T-cell (primary cell): ENCODE data around the gene SIRT5. TPM values are rescaled to one million over a fixed set of nuclear protein-coding genes. Genes with fewer than 3 reads are reported as not detected.

ENCODE experiments used
- ATAC-seq, 4 experiments: fragments of 200-7000 bp in 3 of 4; fragments of 150-1000 bp in 1 of 4; cut with Tn5 transposase; replicated peaks in 1 of 4; 1 replicate in 3 of 4; 2 replicates in 1 of 4; pipeline ENCODE4 v1.10.0; 2021; ENCODE audit warnings: moderate library complexity in 3 of 4, mild to moderate bottlenecking in 2 of 4, moderate number of reproducible peaks in 1 of 4
- CTCF ChIA-PET, 2 donors: fragments of 300-600 bp; sonication (Branson Sonifier 250); formaldehyde crosslinking; loops; one replicate each; lab custom pipeline; 2022; ENCODE audit warnings: antibody characterized with exemption in 2 of 2; lab: Charles Lee
- POLR2A ChIA-PET, 2 donors: fragments of 300-600 bp; sonication (Branson Sonifier 250); formaldehyde crosslinking; loops; one replicate each; lab custom pipeline; 2022; ENCODE audit warnings: antibody characterized with exemption in 2 of 2; lab: Charles Lee
- DNase-seq, 35 experiments: peaks; one replicate each; pipeline versions ENCODE4 v3.0.0 to v3.0.0-alpha.2; 2013 to 2023
- H3K27ac ChIP-seq: one replicate; pipeline ENCODE4 v1.5.1; 2013; ENCODE audit warnings: low read length
- H3K27me3 ChIP-seq, 2 experiments: replicated peaks in 1 of 2; 1 replicate in 1 of 2; 2 replicates in 1 of 2; pipeline versions ENCODE4 v1.6.1 to v1.7.0; 2013; ENCODE audit warnings: low read length in 1 of 2, mixed read lengths in 1 of 2; ENCODE audit not compliant: control insufficient read depth in 2 of 2, insufficient read depth in 2 of 2; ENCODE audit errors: extremely low read depth in 1 of 2
- H3K36me3 ChIP-seq, 2 donors: 1 replicate in 1 of 2; 2 replicates in 1 of 2; pipeline versions ENCODE4 v1.6.1 to v1.7.0; 2013; ENCODE audit warnings: low read length in 1 of 2; ENCODE audit not compliant: control insufficient read depth in 2 of 2, insufficient read depth in 1 of 2; ENCODE audit errors: extremely low read depth in 1 of 2
- H3K4me1 ChIP-seq, 2 experiments: 1 replicate in 1 of 2; 2 replicates in 1 of 2; pipeline versions ENCODE4 v1.6.1 to v1.7.0; 2013; ENCODE audit warnings: low read length in 2 of 2, mixed read lengths in 1 of 2; ENCODE audit not compliant: insufficient read depth in 2 of 2, control insufficient read depth in 1 of 2; ENCODE audit errors: extremely low read depth in 1 of 2
- H3K4me3 ChIP-seq, 2 donors: 1 replicate in 1 of 2; 2 replicates in 1 of 2; pipeline versions ENCODE4 v1.5.1 to v1.7.0; 2013; ENCODE audit warnings: mild to moderate bottlenecking in 2 of 2, low read length in 1 of 2, moderate library complexity in 1 of 2; ENCODE audit not compliant: control insufficient read depth in 1 of 2; ENCODE audit errors: extremely low read depth in 1 of 2
- H3K9me3 ChIP-seq: 2 replicates; pipeline ENCODE4 v1.7.0; 2013
- H3K27ac Mint-ChIP-seq, 2 donors: one replicate each; pipeline ENCODE4 v1.8.0; 2020 to 2021; ENCODE audit warnings: mild to moderate bottlenecking in 2 of 2, mixed read lengths in 2 of 2
- H3K27me3 Mint-ChIP-seq, 2 donors: one replicate each; pipeline ENCODE4 v1.8.0; 2021 to 2022; ENCODE audit warnings: mixed read lengths in 2 of 2
- H3K36me3 Mint-ChIP-seq: one replicate; pipeline ENCODE4 v1.8.0; 2021; ENCODE audit warnings: mixed read lengths
- H3K4me1 Mint-ChIP-seq, 3 donors: one replicate each; pipeline ENCODE4 v1.8.0; 2020 to 2022; ENCODE audit warnings: mixed read lengths in 3 of 3, mild to moderate bottlenecking in 1 of 3
- H3K4me3 Mint-ChIP-seq, 3 donors: one replicate each; pipeline ENCODE4 v1.8.0; 2020 to 2022; ENCODE audit warnings: mild to moderate bottlenecking in 3 of 3, mixed read lengths in 3 of 3, moderate library complexity in 3 of 3
- H3K9me3 Mint-ChIP-seq, 3 donors: one replicate each; pipeline ENCODE4 v1.8.0; 2020 to 2022; ENCODE audit warnings: mixed read lengths in 3 of 3
- WGBS: methylation state at CpG from one replicate; pipeline ENCODE4 v1.1.5; 2013; ENCODE audit warnings: missing lambda C conversion rate; ENCODE audit not compliant: insufficient coverage; 5-methylcytosine and 5-hydroxymethylcytosine counted together
- total RNA-seq, 35 experiments: library from RNA in 6 of 35; stranded (reverse) in 6 of 35; fragments of 120-200 nt in 1 of 35; gene quantifications; one replicate each; pipeline versions ENCODE4 v1.2.1 to v1.2.4 and lab custom pipeline; 2013 to 2026

The SIRT5 gene
- total RNA-seq, 5 donors from 2014 or later (not counting 1 experiment from before 2014, with no cell fraction given), result 11.7 to 21.5 (median 16.8) TPM

DNA sequence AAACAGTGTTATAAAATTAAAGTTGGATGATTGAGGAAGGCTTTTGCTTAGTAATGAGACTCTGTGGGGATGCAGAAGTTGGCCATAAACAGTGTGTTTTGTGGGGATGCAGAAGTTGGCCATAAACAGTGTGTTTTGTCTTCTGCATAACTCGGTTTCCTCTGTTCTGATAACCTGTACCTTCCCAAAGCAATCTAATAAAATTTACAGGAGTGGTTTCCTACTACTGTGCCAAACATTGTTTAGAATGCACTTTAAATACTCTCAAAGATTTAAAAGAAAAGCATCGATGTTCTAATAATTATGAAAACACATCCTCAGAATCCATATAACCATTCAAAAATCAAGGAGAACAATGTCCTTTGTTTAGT is 36.9 kb upstream of the SIRT5 start:
- POLR2A ChIA-PET, result no interaction called here
- no peak overlapping the region for H3K27ac ChIP-seq

DNA sequence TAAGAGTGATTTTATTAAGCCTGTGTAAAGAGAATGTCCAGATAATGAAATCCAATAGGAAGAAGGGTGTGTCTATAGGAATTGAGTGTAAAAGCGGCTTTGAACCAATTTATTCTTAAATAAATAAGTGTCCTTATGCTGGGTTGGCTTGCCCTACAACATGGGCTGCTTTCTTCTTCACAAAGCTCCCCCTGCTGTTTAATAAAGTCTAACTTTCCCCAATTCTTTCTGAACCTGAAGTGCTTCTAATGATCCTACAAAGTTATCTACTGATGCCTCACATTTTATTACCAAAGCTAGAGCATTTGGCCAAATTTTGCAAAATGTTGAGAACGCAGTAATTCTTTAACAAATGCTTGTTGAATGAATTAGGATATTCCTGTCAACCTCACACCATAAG is 36.3 kb upstream of the SIRT5 start:
- no peak overlapping the region for H3K27ac ChIP-seq
- DNase-seq, result peak in 1 of 35 experiments; percentile 57
- Mint-ChIP-seq H3K4me1 (no peaks in the 10 kb centered on the region), H3K4me3 (no peak overlapping the region), H3K9me3 (no peaks in the 10 kb centered on the region), H3K27ac (no peak overlapping the region), H3K36me3 (no peaks in the 10 kb centered on the region), H3K27me3 (no peaks in the 10 kb centered on the region)
- no peaks in the 10 kb centered on the region for H3K9me3 ChIP-seq
- CTCF ChIA-PET, result interaction anchor here (0.5 to 2.1 kb wide), 8 partner anchors 16 to 1232 kb away, joined by 3 to 9 read pairs (median 3); partner anchors contain the start of gene TBC1D7 (in 1 of the 2)
- no peaks in the 10 kb centered on the region for H3K36me3 ChIP-seq
- no CpG with 5 or more reads among the region's 2 CpGs for WGBS
- ATAC-seq, result peak in 1 of 4 experiments; percentile 42
- H3K27me3 ChIP-seq, result peaks cover 0 to 3% of the 10 kb centered on the region in 2 experiments
- no peak overlapping the region for H3K4me3 ChIP-seq
- POLR2A ChIA-PET, result no interaction called here
- H3K4me1 ChIP-seq, result no peaks in the 10 kb centered on the region

More for the DNA sequence above, 36.9 kb upstream of the SIRT5 start:
- Histone ChIP-seq H3K4me3 (no peak overlapping the region), H3K9me3 (no peaks in the 10 kb centered on the region), H3K4me1 (no peaks in the 10 kb centered on the region), H3K36me3 (no peaks in the 10 kb centered on the region), H3K27me3 (peaks cover 0 to 3% of the 10 kb centered on the region in 2 experiments)
- ATAC-seq (no peak), DNase-seq (no peak)
- Mint-ChIP-seq H3K36me3 (no peaks in the 10 kb centered on the region), H3K27me3 (no peaks in the 10 kb centered on the region), H3K27ac (no peak overlapping the region), H3K9me3 (no peaks in the 10 kb centered on the region), H3K4me1 (no peaks in the 10 kb centered on the region), H3K4me3 (no peak overlapping the region)
- CTCF ChIA-PET, result interaction anchor here (0.6 to 2.1 kb wide), 7 partner anchors 15 to 209 kb away, joined by 3 to 9 read pairs (median 3); partner anchors contain the start of gene TBC1D7 (in 1 of the 2)
- 50% methylated on average over 2 of the region's 2 CpGs for WGBS

DNA sequence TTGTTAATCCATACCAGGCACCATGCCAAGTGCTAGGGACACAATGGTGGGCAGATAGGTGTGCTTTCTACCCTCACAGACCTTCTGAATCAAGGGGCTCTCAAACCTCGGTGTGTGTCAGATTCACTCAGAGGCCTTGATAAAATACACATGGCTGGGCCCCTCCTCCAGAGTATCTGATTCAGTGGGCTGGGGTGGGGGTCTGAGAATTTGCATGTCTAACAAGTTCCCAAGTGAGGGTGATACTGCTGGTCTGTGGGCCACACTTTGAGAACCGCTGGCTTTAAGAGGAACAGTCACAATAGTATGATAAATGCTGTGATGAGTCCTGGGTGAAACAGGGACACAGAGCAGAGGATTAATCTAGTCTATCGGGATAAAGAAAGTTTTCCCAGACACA is 35.8 kb upstream of the SIRT5 start:
- 100% methylated on average over 1 of the region's 3 CpGs for WGBS
- POLR2A ChIA-PET, result no interaction called here
- peaks cover 0 to 3% of the 10 kb centered on the region in 2 experiments for H3K27me3 ChIP-seq
- Mint-ChIP-seq H3K36me3 (no peaks in the 10 kb centered on the region), H3K27ac (no peak overlapping the region), H3K4me3 (no peak overlapping the region), H3K9me3 (no peaks in the 10 kb centered on the region), H3K27me3 (no peaks in the 10 kb centered on the region), H3K4me1 (no peaks in the 10 kb centered on the region)
- no peaks in the 10 kb centered on the region for H3K9me3 ChIP-seq
- no peak for DNase-seq
- no peak for ATAC-seq
- H3K4me3 ChIP-seq, result no peak overlapping the region
- no peaks in the 10 kb centered on the region for H3K36me3 ChIP-seq
- no peak overlapping the region for H3K27ac ChIP-seq
- no peaks in the 10 kb centered on the region for H3K4me1 ChIP-seq
- CTCF ChIA-PET, result interaction anchor here (1.1 to 2.1 kb wide), 5 partner anchors 84 to 210 kb away, joined by 3 to 9 read pairs (median 5); partner anchors contain the start of gene TBC1D7 (in 1 of the 2)

DNA sequence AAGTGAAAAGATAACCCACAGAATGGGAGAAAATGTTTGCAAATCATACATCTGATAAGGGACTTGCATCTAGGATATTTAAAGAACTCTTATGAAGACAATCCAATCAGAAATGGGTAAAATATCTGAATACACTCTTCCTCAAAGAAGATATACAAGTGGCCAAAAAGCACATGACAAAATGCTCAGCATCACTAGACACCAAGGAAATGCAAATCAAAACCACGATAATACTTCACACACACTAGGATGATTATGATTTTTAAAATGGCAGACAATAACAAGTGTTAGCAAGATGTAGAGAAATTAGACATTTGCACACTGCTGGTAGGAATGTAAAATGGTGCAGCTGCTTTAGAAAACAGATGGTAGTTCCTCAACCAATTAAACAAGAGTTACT is 34.8 kb upstream of the SIRT5 start:
- Histone ChIP-seq H3K27ac (no peak overlapping the region), H3K36me3 (no peaks in the 10 kb centered on the region), H3K27me3 (peaks cover 0 to 3% of the 10 kb centered on the region in 2 experiments), H3K9me3 (no peaks in the 10 kb centered on the region), H3K4me3 (no peak overlapping the region), H3K4me1 (no peaks in the 10 kb centered on the region)
- ChIA-PET POLR2A (no interaction called here), CTCF (interaction anchor here in 1 of 2 donors (0.5 to 1.3 kb wide), 2 partner anchors 53 to 85 kb away, joined by 3 read pairs; no protein-coding TSS in a partner anchor)
- Mint-ChIP-seq H3K9me3 (no peaks in the 10 kb centered on the region), H3K4me1 (no peaks in the 10 kb centered on the region), H3K27me3 (no peaks in the 10 kb centered on the region), H3K4me3 (no peak overlapping the region), H3K36me3 (no peaks in the 10 kb centered on the region), H3K27ac (no peak overlapping the region)
- no peak for ATAC-seq
- WGBS, result no CpG with 5 or more reads among the region's 1 CpG
- DNase-seq, result no peak

DNA sequence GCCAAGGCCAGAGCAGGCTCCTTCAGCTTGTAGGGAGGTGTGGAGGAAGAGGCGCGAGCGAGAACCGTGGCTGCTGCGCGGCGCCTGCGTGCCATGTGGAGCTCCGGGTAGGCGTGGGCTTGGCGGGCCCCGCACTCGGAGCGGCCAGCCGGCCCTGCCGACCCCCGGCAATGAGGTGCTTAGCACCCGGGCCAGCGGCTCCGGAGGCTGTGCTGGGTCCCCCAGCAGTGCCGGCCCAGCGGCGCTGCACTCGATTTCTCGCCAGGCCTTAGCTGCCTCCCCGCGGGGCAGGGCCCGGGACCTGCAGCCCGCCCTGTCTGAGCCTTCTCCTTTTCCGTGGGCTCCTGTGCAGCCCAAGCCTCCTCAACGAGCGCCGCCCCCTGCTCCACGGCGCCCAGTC is 32.9 kb upstream of the SIRT5 start:
- 98% methylated on average over 30 of the region's 35 CpGs for WGBS
- CTCF ChIA-PET, result no interaction called here
- H3K27ac Mint-ChIP-seq, result no peak overlapping the region
- no peaks in the 10 kb centered on the region for H3K9me3 Mint-ChIP-seq
- POLR2A ChIA-PET, result no interaction called here
- ATAC-seq (no peak), DNase-seq (no peak)
- no peaks in the 10 kb centered on the region for H3K4me1 Mint-ChIP-seq
- H3K4me3 ChIP-seq, result no peak overlapping the region
- no peak overlapping the region for H3K27ac ChIP-seq
- H3K4me1 ChIP-seq, result no peaks in the 10 kb centered on the region
- no peak overlapping the region for H3K4me3 Mint-ChIP-seq
- H3K36me3 Mint-ChIP-seq, result no peaks in the 10 kb centered on the region
- H3K27me3 ChIP-seq, result no peaks in the 10 kb centered on the region
- no peaks in the 10 kb centered on the region for H3K27me3 Mint-ChIP-seq
- no peaks in the 10 kb centered on the region for H3K36me3 ChIP-seq
- H3K9me3 ChIP-seq, result no peaks in the 10 kb centered on the region

DNA sequence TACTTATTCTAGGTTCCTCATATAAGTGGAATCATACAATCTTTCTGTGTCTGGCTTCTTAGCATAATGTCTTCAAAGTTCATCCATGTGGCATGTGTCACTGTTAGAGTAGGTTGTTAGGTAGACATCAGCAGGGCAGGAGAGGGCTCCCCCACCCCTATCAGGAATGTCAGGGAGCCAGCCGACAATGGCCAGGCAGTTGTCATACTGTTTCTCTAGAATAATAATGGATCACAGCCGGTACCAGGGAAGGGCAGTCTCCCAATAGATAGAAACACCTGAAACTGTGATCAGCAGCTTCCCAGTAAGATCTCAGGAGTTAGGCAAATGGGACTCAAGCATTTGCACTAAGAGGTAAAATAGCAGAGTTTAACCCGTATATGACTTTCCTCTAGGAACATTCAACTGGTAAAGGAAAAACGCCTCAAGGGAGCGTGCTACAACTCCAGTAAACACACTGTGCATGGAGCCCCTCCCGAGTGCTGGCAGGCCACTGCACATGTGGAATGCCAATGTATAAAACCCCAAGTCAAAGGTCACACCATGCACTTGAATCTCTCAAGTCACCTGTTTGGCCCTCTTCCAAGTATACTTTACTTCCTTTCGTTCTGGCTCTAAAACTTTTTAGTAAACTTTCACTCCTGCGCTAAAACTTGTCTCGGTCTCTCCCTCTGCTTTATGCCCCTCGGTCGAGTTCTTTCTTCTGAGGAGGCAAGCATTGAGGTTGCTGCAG is 29.8 kb upstream of the SIRT5 start:
- CTCF ChIA-PET, result no interaction called here
- Mint-ChIP-seq H3K4me3 (no peak overlapping the region), H3K4me1 (no peaks in the 10 kb centered on the region), H3K36me3 (no peaks in the 10 kb centered on the region), H3K9me3 (no peaks in the 10 kb centered on the region), H3K27ac (no peak overlapping the region), H3K27me3 (no peaks in the 10 kb centered on the region)
- Histone ChIP-seq H3K27me3 (no peaks in the 10 kb centered on the region), H3K27ac (no peak overlapping the region), H3K36me3 (no peaks in the 10 kb centered on the region), H3K4me1 (no peaks in the 10 kb centered on the region), H3K4me3 (no peak overlapping the region), H3K9me3 (no peaks in the 10 kb centered on the region)
- ATAC-seq, result no peak
- no peak for DNase-seq
- POLR2A ChIA-PET, result no interaction called here
- 76% methylated on average over 6 of the region's 11 CpGs for WGBS
